WTC11 (cell line): ENCODE results near the gene KLHL5. TPM values are rescaled to one million over a fixed set of nuclear protein-coding genes. Genes with fewer than 3 reads are reported as not detected.

Source experiments
- ATAC-seq: fragments of 200-7000 bp; cut with Tn5 transposase; 2 replicates; pipeline ENCODE4 v1.10.0; 2021; ENCODE audit warnings: mild to moderate bottlenecking, moderate library complexity
- CTCF ChIA-PET: fragments of 300-600 bp; sonication (Branson Sonifier 250); formaldehyde crosslinking; loops from one replicate; lab custom pipeline; 2021; ENCODE audit warnings: antibody characterized with exemption; lab: Charles Lee
- POLR2A ChIA-PET: fragments of 350-600 bp; sonication (Branson Sonifier 250); formaldehyde crosslinking; loops from one replicate; lab custom pipeline; 2021; ENCODE audit warnings: antibody characterized with exemption; lab: Charles Lee
- DNase-seq: peaks from one replicate; pipeline ENCODE4 v3.0.0; 2021; ENCODE audit warnings: low spot score
- H3K27ac Mint-ChIP-seq: 2 replicates; pipeline ENCODE4 v1.8.0; 2021; ENCODE audit warnings: mixed read lengths
- H3K27me3 Mint-ChIP-seq: 2 replicates; pipeline ENCODE4 v1.8.0; 2021; ENCODE audit warnings: low read depth, mild to moderate bottlenecking, moderate library complexity, mixed read lengths
- H3K36me3 Mint-ChIP-seq: 2 replicates; pipeline ENCODE4 v1.8.0; 2021; ENCODE audit warnings: mixed read lengths
- H3K4me1 Mint-ChIP-seq: 2 replicates; pipeline ENCODE4 v1.8.0; 2022; ENCODE audit warnings: mixed read lengths
- H3K4me3 Mint-ChIP-seq: 2 replicates; pipeline ENCODE4 v1.8.0; 2021; ENCODE audit warnings: mild to moderate bottlenecking, moderate library complexity, mixed read lengths
- H3K9me3 Mint-ChIP-seq: 2 replicates; pipeline ENCODE4 v1.8.0; 2021; ENCODE audit warnings: mixed read lengths
- CBFB ChIP-seq: sonication (generic); formaldehyde crosslinking; IDR thresholded peaks from 2 replicates; pipeline ENCODE4 v1.8.1; 2022; ENCODE audit warnings: mild to moderate bottlenecking, low read depth, missing genetic modification reagents
- E2F4 ChIP-seq: sonication (generic); formaldehyde crosslinking; IDR thresholded peaks from 2 replicates; pipeline ENCODE4 v1.8.1; 2022; ENCODE audit warnings: low read depth, mild to moderate bottlenecking, moderate library complexity, missing genetic modification reagents, borderline replicate concordance
- E2F5 ChIP-seq: sonication (generic); formaldehyde crosslinking; IDR thresholded peaks from 2 replicates; pipeline ENCODE4 v1.8.1; 2022; ENCODE audit warnings: mild to moderate bottlenecking, moderate library complexity, missing genetic modification reagents
- EMX1 ChIP-seq: fragments of 250-450 bp; sonication (Bioruptor Pico); IDR thresholded peaks from 2 replicates; pipeline ENCODE4 v1.8.0; 2021; ENCODE audit warnings: mild to moderate bottlenecking
- FOXJ3 ChIP-seq: sonication (generic); formaldehyde crosslinking; IDR thresholded peaks from 2 replicates; pipeline ENCODE4 v1.9.0; 2021; ENCODE audit warnings: missing genetic modification reagents, mild to moderate bottlenecking, borderline replicate concordance
- HMGXB4 ChIP-seq: sonication (generic); formaldehyde crosslinking; IDR thresholded peaks from 2 replicates; pipeline ENCODE4 v1.8.1; 2023; ENCODE audit warnings: mild to moderate bottlenecking, moderate library complexity, missing genetic modification reagents
- IRF1 ChIP-seq: sonication (generic); formaldehyde crosslinking; IDR thresholded peaks from 2 replicates; pipeline ENCODE4 v1.8.0; 2023; ENCODE audit warnings: missing genetic modification reagents
- KAT7 ChIP-seq: sonication (generic); formaldehyde crosslinking; IDR thresholded peaks from 2 replicates; pipeline ENCODE4 v1.8.1; 2023; ENCODE audit warnings: missing genetic modification reagents, mild to moderate bottlenecking, borderline replicate concordance
- MAX ChIP-seq: sonication (generic); formaldehyde crosslinking; IDR thresholded peaks from 2 replicates; pipeline ENCODE4 v1.8.0; 2022; ENCODE audit warnings: mild to moderate bottlenecking, missing genetic modification reagents
- NR2C2 ChIP-seq: sonication (generic); formaldehyde crosslinking; IDR thresholded peaks from 2 replicates; pipeline ENCODE4 v1.8.0; 2022; ENCODE audit warnings: mild to moderate bottlenecking, missing genetic modification reagents
- PRRX2 ChIP-seq: fragments of 250-450 bp; sonication (Bioruptor Pico); IDR thresholded peaks from 2 replicates; pipeline ENCODE4 v1.8.0; 2021; ENCODE audit warnings: mild to moderate bottlenecking
- SMAD3 ChIP-seq: sonication (generic); formaldehyde crosslinking; IDR thresholded peaks from 2 replicates; pipeline ENCODE4 v1.8.0; 2022; ENCODE audit warnings: missing genetic modification reagents, mild to moderate bottlenecking, borderline replicate concordance
- SOX15 ChIP-seq: fragments of 250-450 bp; sonication (Bioruptor Pico); IDR thresholded peaks from 2 replicates; pipeline ENCODE4 v1.9.0; 2021; ENCODE audit warnings: mild to moderate bottlenecking
- TEAD1 ChIP-seq: sonication (generic); formaldehyde crosslinking; IDR thresholded peaks from 2 replicates; pipeline ENCODE4 v1.8.0; 2022; ENCODE audit warnings: mild to moderate bottlenecking, missing genetic modification reagents
- ZNF121 ChIP-seq: sonication (generic); formaldehyde crosslinking; IDR thresholded peaks from 2 replicates; pipeline ENCODE4 v1.8.0; 2023; ENCODE audit warnings: missing genetic modification reagents
- ZNF138 ChIP-seq: sonication (generic); formaldehyde crosslinking; conservative IDR thresholded peaks from 2 replicates; pipeline ENCODE4 v1.8.1; 2022; ENCODE audit warnings: mild to moderate bottlenecking, moderate library complexity, missing genetic modification reagents
- ZNF232 ChIP-seq: sonication (generic); formaldehyde crosslinking; IDR thresholded peaks from 2 replicates; pipeline ENCODE4 v1.8.0; 2022; ENCODE audit warnings: mild to moderate bottlenecking, missing genetic modification reagents
- ZNF263 ChIP-seq: sonication (generic); formaldehyde crosslinking; IDR thresholded peaks from 2 replicates; pipeline ENCODE4 v1.8.1; 2022; ENCODE audit warnings: low read depth, mild to moderate bottlenecking, moderate library complexity, missing genetic modification reagents
- ZNF423 ChIP-seq: fragments of 250-450 bp; sonication (Bioruptor Pico); IDR thresholded peaks from 2 replicates; pipeline ENCODE4 v2.1.2; 2022; ENCODE audit warnings: mild to moderate bottlenecking, moderate library complexity
- ZNF671 ChIP-seq: fragments of 250-450 bp; sonication (Bioruptor Pico); IDR thresholded peaks from 2 replicates; pipeline ENCODE4 v1.8.0; 2021; ENCODE audit warnings: mild to moderate bottlenecking
- total RNA-seq: library from RNA; stranded (reverse); gene quantifications from 3 replicates; pipeline ENCODE4 v1.2.3, GENCODE V29; 2021
- TF ChIP-seq, protein P1 (sequence below): sonication (generic); formaldehyde crosslinking; IDR thresholded peaks from 2 replicates; pipeline ENCODE4 v1.8.1; 2023; ENCODE audit warnings: mild to moderate bottlenecking, missing genetic modification reagents, moderate library complexity
- TF ChIP-seq, protein P2 (sequence below): sonication (generic); formaldehyde crosslinking; IDR thresholded peaks from 2 replicates; pipeline ENCODE4 v1.8.0; 2022; ENCODE audit warnings: mild to moderate bottlenecking, missing genetic modification reagents
- TF ChIP-seq, protein P3 (sequence below): sonication (generic); formaldehyde crosslinking; conservative IDR thresholded peaks from 2 replicates; pipeline ENCODE4 v1.8.1; 2022; ENCODE audit warnings: mild to moderate bottlenecking, missing genetic modification reagents

KLHL5 gene
- total RNA-seq, 1 experiment from 2014 or later: 21.1 TPM

- no peak for TF ChIP-seq E2F4 (CRISPR knock-in tag)
- no peak for TF ChIP-seq KAT7 (CRISPR knock-in tag)
- TF ChIP-seq SMAD3 (CRISPR knock-in tag): no peak
- TF ChIP-seq ZNF263 (CRISPR knock-in tag): no peak
- TF ChIP-seq, protein P1, sequence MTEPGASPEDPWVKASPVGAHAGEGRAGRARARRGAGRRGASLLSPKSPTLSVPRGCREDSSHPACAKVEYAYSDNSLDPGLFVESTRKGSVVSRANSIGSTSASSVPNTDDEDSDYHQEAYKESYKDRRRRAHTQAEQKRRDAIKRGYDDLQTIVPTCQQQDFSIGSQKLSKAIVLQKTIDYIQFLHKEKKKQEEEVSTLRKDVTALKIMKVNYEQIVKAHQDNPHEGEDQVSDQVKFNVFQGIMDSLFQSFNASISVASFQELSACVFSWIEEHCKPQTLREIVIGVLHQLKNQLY (CRISPR knock-in tag): no peak
Measured at GRCh38 chr4:39023059-39023458, 39.0 kb upstream of the KLHL5 start (continued).

DNA sequence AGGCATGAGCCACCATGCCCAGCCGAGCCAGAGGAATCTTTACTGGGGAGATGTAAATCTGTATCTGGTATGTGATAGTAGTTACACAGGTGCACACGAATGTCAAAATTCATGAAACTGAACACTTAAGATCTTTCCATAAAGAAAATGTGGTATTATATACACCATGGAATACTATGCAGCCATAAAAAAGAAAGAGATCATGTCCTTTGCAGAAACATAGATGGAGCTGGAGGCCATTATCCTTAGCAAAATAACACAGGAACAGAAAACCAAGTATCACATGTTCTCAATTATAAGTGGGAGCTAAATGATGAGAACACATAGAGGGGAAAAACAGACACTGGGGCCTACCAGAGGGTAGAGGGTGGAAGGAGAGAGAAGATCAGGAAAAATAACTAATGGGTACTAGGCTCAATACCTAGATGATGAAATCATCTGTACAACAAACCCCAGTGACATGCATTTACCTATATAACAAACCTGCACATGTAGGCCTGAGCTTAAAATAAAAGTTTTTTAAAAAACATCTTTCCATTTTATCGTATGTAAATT lies 37.6 kb upstream of the KLHL5 start:
- H3K27ac Mint-ChIP-seq: no peak overlapping the region
- DNase-seq: no peak
- H3K4me1 Mint-ChIP-seq: no peaks in the 10 kb centered on the region
- TF ChIP-seq ZNF671 (CRISPR knock-in tag) (no peak), ZNF423 (CRISPR knock-in tag) (no peak), ZNF232 (CRISPR knock-in tag) (no peak), ZNF263 (CRISPR knock-in tag) (no peak), ZNF138 (no peak), EMX1 (no peak), TEAD1 (no peak), E2F5 (CRISPR knock-in tag) (no peak), SOX15 (CRISPR knock-in tag) (no peak)
- TF ChIP-seq, protein P2, sequence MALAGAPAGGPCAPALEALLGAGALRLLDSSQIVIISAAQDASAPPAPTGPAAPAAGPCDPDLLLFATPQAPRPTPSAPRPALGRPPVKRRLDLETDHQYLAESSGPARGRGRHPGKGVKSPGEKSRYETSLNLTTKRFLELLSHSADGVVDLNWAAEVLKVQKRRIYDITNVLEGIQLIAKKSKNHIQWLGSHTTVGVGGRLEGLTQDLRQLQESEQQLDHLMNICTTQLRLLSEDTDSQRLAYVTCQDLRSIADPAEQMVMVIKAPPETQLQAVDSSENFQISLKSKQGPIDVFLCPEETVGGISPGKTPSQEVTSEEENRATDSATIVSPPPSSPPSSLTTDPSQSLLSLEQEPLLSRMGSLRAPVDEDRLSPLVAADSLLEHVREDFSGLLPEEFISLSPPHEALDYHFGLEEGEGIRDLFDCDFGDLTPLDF (CRISPR knock-in tag): no peak
- CTCF ChIA-PET: interaction anchor here (0.6 to 1.4 kb wide), 2 partner anchors 111 to 242 kb away, joined by 3 to 4 read pairs; no protein-coding TSS in a partner anchor
- POLR2A ChIA-PET: interaction anchor here (0.7 kb wide), 1 partner anchor 27 kb away, joined by 3 read pairs; no protein-coding TSS in a partner anchor
- no peak for ATAC-seq
- H3K27me3 Mint-ChIP-seq: no peaks in the 10 kb centered on the region
- no peak overlapping the region for H3K4me3 Mint-ChIP-seq
- H3K36me3 Mint-ChIP-seq: no peaks in the 10 kb centered on the region
- H3K9me3 Mint-ChIP-seq: peaks cover 9% of the 10 kb centered on the region

GRCh38 chr4:39025552-39026085 lies 36.4 kb upstream of the KLHL5 start:
- CTCF ChIA-PET: no interaction called here
- Mint-ChIP-seq H3K36me3 (no peaks in the 10 kb centered on the region), H3K4me3 (no peak overlapping the region), H3K27me3 (no peaks in the 10 kb centered on the region), H3K9me3 (peaks cover 9% of the 10 kb centered on the region), H3K4me1 (no peaks in the 10 kb centered on the region), H3K27ac (no peak overlapping the region)
- POLR2A ChIA-PET: no interaction called here
- TF ChIP-seq MAX (CRISPR knock-in tag) (no peak), HMGXB4 (CRISPR knock-in tag) (no peak), ZNF121 (CRISPR knock-in tag) (no peak), IRF1 (no peak), PRRX2 (CRISPR knock-in tag) (no peak), NR2C2 (CRISPR knock-in tag) (no peak), CBFB (CRISPR knock-in tag) (no peak), FOXJ3 (CRISPR knock-in tag) (no peak)
- TF ChIP-seq, protein P3, sequence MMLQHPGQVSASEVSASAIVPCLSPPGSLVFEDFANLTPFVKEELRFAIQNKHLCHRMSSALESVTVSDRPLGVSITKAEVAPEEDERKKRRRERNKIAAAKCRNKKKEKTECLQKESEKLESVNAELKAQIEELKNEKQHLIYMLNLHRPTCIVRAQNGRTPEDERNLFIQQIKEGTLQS (CRISPR knock-in tag): no peak
- TF ChIP-seq, protein P1 (CRISPR knock-in tag): no peak
- TF ChIP-seq, protein P2 (CRISPR knock-in tag): no peak
- no peak for ATAC-seq
- DNase-seq: no peak
